Stimulated activated CD4-positive, alpha-beta T cell treated with anti-CD3 and anti-CD28 coated beads, Interleukin-1b, Interleukin-23, amount 100 ng/mL, for 1 hour (primary cell): ENCODE results near the gene C14orf132.

Source experiments
- DNase-seq, 2 donors: peaks; one replicate each; pipeline ENCODE4 v3.0.0-alpha.2; 2020; ENCODE audit warnings: low read depth in 2 of 2

Gene C14orf132

DNA sequence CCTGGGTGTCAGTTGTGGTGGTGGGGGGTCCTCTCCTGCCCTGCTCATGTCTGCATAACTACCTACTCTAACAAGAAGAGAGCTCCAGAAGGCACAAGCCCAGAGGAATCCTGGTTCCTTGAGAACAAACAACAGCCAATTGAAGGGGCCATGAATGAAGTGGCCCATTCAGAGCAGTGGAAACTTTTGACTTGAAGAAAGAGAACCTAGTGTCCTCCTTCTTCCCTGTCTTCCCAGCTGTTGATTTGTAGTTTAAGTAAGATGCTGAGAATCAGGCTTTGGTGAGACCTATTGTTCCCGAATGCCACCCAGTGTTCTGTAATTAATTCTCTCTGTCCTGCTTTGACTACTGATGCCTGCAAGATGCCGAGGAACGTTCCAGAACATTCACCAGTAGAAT is 79.2 kb downstream of the C14orf132 start:
- no peak for DNase-seq

DNA sequence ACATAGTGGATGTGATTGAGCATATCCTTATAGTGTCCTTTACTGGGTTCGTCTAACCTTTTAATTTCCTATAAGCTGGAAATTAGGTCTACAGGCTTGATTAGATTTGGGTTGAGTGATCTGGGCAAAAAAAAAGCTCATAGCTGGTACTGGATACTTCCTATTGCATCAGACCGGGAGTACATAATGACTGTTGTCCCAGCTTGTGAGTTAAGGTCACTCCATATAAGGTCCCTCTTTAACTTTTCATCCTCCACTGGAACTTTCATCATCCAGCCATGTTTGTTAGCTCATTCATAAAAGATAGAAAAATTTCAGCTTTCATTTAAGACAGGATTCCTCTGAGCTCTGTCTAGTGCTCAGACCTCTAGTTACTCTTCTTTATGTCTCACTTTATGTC is 80.8 kb downstream of the C14orf132 start:
- DNase-seq: no peak

DNA sequence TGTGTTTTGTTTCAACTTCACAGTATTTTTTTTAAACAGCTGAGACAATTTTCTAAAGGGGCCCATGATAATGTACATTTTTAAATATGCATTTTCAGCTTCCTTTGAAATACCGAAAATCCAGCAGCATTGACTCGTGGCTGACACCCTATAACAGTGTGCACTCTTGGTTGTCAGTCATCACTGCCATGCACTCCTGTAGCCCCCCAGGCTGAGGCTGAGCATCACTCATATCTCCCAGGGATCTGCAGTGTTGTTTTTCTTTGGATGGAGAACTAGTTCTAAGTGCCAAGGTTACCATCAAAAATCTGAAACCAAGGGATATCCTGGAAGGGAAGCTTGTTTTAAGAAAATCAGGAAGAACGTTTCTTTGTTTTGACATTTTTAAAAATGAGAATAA is 81.2 kb downstream of the C14orf132 start:
- DNase-seq: no peak

DNA sequence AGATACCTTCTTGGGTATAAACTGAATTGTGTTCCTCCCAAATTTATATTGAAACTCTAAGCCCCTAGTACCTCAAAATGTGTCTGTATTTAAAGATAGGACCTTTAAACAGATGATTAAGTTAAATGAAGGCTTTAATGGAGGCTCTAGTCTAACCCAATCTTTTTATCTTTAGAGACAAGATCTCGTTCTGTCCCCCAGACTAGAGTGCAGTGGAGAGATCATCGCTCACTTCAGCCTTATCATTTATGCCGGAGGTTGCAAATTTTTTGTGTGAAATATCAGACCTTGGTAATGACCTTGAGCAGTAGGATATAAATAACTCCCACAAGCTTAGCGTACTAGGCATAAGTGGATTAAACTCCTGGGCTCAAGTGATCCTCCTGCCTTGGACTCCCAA is 81.8 kb downstream of the C14orf132 start:
- no peak for DNase-seq

DNA sequence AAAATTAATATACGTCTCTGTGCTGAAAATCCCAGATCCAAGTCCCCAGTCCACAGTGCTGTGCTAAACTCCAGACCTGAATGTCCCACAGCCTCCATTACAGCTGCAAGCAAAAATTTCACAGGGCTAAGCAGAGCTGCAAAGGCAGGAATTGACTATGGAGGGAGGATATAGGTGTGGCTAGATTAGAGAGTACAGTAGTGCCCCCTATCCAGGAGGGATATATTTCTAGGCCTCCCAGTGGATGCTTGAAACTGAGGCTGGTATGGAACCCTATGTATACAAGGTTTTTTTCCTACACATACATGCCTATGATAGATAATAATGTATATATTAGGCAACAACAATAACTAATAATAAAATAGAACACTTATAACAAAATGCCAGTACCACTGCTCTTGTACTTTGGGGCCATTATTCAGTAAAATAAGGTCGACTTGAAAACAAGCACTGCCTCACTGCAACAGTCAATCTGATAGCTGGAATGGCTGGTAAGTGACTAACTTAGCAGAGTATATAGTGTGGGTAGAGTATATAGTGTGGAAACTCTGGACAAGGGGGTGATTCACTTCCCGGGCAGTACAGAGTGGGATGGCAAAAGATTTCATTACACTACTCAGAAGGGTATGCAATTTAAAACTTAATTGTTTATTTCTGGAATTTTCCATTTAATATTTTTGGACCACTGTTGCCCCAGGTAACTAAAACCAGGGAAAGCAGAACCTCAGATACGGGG is 82.7 kb downstream of the C14orf132 start:
- no peak for DNase-seq

DNA sequence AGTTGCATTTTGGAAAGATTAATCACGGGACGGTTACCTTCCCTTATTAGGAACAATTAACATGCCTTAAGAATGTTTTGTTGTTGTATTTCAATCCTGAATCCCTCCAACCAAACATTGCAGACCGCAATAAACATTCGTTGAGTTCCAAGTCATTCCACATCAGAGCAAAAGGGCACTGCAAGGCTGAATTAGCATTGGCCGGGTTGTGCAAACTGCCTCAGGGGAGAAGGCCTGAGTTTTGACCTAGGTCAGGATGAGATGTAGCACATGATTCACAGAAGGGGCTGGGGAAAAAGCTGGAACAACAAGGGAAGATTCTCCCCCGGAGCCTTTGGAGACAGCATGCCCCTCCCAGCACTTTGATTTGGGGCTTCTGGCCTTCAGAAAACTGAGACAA is 83.3 kb downstream of the C14orf132 start:
- no peak for DNase-seq

DNA sequence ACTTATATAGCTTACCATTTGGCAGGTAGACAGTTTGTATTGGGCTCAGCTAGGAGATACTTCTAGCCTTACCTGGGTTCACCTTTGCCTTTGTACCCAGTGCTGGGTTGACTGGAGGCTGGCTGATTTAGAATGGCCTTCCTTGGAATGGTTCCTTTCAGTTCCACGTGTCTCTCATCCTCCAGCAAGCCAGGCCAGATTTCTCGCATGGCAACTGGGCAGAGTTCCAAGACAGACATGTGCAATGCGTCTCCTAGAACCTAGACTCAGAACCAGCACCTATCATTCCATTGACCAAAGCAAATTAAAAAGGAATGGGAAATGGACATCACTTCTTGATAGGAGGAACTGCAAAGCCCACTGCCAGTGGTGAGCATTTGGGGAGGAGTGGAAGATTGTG is 86.4 kb downstream of the C14orf132 start:
- DNase-seq: no peak

DNA sequence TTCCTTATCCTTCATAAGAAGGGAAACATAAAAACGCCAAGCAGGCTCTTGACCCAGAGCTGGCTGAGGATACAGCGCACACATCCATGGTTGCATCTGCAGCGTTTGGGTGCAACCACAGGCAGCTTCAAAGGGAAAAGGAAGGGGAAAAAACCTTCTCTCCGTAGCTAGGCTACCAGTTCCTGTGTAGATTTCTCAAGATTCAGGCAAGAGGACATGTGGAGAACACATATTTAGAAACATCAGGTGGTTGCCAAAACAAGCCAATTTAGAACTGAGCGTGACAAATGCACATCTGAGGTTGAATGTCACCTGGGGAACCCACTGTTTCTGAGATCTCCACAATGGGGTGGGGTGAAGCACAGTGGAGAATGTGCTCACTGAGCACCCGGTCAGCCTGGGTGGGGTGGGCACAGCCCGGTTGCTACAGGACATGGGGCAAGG is 87.2 kb downstream of the C14orf132 start:
- DNase-seq: no peak

DNA sequence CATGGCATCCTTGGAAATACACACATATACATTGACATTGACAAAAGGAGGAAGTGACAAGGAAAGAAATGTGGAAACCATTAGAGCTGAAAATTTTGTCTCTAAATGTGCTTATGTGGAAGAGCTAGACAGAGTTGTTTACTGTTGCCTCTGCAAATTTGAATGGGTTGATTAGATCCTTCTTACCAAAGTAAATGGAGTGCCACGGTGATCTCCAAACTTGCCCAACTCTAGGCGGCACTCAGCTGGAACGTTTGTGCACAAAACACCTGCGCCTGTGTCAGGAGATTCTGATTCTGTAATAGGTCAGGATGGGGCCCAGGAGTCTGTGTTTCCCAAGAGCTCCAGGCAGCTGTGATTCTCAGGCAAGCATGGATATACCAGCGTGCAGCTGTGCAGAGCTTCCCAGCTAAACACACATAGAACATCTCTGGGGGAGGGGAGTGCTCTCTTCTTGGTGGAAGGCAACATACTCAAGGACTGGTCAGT is 87.7 kb downstream of the C14orf132 start:
- no peak for DNase-seq

DNA sequence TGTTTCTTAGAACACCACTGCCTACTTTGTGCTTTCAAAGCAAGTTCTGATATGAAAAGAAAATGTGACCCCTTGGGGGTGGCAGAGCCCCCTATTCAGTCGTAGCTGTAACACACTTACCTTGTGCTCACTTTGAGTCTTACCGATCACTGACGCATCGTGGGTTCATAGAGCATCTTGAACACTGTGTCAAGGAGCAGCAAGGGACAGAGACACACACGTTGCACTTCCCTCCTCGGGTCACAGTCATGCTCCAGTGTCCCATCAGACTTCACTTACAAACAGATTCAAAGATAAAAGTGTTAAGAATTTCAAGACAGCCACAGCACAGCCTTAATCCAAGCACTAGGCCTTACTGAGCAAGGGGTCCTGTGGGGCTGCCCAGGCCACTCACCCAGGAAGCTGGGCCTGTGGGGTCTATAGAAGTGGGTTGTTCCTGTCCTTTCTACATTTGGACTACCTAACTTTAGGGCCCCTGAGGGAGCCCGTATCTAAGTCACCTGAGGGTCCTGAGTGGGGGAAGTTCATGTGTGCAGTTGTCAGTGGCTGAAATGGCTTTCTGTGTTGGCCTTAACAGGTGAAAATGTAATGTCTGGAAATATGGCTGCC is 90.1 kb downstream of the C14orf132 start:
- no peak for DNase-seq

DNA sequence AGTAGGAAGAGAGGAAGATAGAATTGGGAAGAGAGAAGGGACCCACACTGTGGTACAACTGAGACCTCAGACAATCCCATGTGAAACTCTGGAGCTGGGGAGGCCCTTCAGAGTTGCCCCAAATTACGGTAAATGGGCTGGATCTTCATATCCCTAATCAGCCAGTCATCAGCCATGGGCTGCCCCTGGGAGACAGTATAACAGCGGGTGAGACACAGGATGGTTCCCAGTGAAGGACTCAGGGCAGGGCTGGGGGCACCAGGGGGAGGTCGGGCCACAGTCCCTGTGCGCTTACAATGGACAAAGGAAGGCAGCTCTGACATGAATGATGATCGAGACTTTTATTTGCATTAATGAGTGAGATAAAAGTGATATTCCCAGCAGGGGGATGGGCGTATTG is 91.2 kb downstream of the C14orf132 start:
- no peak for DNase-seq

DNA sequence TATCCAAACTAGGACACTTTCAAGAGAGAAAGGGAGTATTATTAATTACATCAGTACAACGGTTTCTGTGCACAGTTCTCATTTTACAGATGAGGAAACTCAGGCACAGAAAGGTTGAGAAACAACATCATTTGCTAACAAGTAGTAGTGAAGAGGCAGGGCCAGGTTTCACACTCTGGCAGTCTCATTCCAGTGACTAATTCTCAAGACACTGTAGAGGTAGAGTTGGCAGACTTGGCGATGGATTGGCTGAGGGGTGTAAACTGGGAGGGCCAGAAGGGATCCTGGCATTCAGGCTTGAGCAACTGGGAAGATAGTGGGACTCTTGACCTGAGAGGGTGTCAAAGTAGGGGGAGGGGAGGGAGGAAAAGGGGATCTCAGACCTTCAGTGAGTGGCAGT is 91.7 kb downstream of the C14orf132 start:
- DNase-seq: no peak

DNA sequence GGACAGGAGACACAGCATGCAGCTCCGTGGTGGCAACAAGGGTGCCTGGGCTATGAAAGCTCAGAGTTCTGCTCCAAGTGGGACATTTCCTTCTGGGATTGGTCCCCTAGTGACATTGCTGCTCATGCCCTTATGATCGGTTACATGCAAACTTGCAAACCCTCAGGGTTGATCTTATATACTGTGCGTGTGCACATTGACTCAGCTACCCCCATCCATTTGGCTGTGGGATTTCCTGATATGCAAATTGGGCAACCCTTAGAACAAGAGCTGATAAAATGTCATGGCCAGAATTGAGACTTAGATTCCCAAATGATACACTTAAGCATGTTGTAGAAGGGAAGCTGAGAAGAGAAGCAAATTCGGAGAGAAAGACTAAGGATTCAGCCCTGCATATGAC is 92.7 kb downstream of the C14orf132 start:
- DNase-seq: no peak

DNA sequence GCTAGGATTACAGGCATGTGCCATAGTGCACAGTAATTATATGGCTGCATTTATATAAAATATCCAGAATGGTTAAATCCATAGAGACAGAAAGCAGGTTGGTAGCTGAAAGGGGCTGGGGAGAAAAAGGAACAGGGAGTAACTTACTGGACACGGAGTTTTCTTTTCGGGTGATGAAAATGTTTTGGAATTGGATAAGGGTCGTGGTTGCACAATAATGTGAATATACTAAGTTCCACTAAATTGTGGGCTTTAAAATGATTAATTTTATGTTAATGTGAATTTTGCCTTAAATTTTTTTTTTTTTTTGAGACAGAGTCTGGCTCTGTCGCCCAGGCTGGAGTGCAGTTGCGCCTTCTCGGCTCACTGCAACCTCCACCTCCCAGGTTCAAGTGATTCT is 95.3 kb downstream of the C14orf132 start:
- DNase-seq: no peak

DNA sequence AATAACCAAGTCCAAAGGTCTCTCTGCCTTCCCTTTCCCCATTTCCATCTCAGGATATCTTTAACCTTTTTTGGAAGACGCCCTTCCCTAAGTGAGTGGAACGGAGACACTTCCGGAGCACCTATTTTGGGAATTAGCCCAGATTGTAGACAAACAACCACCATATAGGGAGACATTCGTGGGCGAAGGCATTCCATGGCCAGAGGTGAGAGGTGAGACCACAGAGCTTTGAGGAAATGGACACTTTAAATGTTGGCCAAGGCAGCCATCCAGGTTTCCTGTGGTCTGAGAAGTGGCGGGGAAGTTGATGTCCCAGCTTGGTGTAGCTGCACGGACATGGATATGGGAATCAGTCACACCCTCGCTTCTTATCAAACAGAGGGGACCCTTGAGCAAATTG is 96.1 kb downstream of the C14orf132 start:
- no peak for DNase-seq

DNA sequence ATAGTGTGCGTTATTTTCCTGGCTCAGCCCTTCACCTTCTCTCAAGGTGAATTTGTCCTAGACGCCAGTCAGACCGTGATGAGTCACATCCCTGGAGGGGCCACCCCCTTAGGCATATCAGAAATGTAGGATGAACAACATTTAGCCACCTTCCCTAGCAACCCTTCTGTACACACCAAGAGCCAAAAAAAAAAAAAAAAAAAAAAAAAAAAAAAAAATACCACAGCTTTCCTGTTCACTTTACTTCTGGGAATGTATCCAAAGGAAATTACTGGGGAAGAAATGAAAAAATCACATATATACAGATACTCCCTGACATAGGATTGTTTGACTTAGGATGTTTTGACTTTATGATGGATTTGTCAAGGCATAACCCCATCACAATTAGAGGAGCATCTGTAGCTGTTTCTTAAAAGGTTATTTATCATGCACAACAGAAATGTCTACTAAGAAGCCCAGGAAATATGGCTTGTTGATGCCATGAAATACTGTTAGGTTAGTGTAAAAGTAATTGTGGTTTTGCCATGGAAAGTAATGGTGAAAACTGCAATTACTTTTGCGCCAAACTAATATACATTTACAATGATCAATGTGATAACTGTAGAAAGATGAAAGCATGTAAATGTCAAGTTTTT is 97.3 kb downstream of the C14orf132 start:
- no peak for DNase-seq

DNA sequence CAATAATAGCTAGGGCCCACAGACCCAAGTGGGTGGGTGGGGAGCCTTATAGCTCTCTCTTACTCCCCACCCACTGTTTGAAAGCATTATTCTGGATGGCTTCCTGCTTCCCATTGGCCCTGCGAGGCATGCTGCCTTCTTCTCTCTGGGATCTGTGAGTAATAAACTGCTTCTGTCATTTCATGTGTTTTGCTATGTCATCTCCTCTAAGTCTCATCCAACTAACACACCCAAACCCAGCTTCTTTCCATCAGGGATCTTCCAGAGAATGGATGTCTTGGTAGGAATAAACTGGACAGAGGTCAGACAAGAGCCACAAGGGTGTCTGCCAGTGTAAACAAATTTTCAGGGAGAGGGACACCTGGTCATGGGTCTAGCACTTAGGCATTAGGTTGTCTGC is 99.1 kb downstream of the C14orf132 start:
- DNase-seq: no peak

DNA sequence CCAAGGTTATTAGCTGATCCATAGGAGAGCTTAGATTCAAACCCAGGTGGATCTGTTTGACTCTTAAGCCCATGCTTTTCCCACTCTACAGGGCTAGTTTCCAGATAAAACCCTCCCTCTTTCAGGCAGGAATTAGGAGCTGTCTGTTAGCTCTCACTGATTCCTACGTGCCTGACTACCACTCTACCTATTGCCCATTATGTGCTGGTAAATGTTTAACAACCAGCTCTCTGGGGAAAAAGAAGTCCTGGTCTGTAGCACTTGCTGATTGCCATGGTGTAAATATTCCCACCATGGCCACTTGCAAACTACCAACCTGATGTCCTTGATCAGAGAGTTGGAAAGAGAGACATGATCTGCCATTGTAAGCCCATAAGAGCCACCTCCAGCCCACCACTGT is 100.0 kb downstream of the C14orf132 start:
- DNase-seq: no peak

DNA sequence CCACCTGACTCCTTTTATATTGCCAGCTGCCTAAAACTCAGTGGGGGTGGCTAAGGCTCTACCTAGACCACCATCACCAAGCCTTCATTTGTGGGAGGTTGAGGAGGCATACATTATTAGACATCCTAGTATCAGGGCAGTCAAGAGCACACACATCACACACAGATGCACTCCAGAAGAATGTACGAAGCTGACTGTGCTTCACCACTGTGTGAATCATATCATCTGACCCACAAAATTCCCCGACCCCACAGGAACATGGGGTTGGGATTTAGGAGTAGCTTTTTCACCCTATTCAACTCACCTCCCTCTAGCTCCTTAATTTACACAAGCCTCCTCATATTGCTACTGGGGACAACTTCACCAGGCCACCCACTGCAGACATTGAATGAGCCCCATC is 100.7 kb downstream of the C14orf132 start:
- DNase-seq: no peak

DNA sequence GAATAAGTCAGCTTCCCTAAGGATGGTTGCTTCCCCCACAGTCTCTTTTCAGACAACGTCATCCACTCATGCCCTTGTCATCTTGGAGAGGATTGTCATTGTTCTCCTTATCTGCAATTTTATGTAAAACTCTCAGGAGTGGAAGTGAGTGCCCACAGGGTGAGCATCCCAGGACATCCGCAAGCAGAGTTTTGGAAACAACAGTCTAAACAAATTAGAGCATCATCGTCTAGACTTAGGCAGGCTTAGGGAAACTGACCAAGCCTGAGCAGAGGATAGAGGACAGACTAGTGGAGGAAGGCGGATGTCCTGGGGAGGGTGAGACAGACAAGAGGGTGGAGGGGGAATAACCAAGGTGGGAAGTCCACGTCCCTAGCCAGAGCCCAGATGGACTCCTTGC is 101.8 kb downstream of the C14orf132 start:
- DNase-seq: no peak
